ENCODE results near the gene PIK3R3. TPM values are rescaled to one million over a fixed set of nuclear protein-coding genes. Genes with fewer than 3 reads are reported as not detected.

PIK3R3 gene
- total RNA-seq, 4 donors from 2014 or later: 21.9 to 123 (median 39.2) TPM

GRCh38 chr1:46130121-46130520 lies 2.3 kb downstream of the PIK3R3 start:
- DNase-seq (ENCODE audit: low spot score): no peak
- ATAC-seq (ENCODE audit: low FRiP score): no peak
- TF ChIP-seq CTCF (IDR thresholded peaks at IDR 0.05): no peak

- no peak for TF ChIP-seq CTCF (IDR thresholded peaks at IDR 0.05)
- no peak for ATAC-seq (ENCODE audit: low FRiP score)
Measured at GRCh38 chr1:46128344-46128743, 4.1 kb downstream of the PIK3R3 start.

GRCh38 chr1:46118856-46119255 lies 13.6 kb downstream of the PIK3R3 start:
- ATAC-seq (ENCODE audit: low FRiP score) (no peak), DNase-seq (ENCODE audit: low spot score) (no peak)
- TF ChIP-seq CTCF (IDR thresholded peaks at IDR 0.05): no peak

More at GRCh38 chr1:46128344-46128743, 4.1 kb downstream of the PIK3R3 start:
- DNase-seq (ENCODE audit: low spot score): no peak

- no peak for ATAC-seq (ENCODE audit: low FRiP score)
- no peak for TF ChIP-seq CTCF (IDR thresholded peaks at IDR 0.05)
- no peak for DNase-seq (ENCODE audit: low spot score)
Measured at GRCh38 chr1:46117810-46118494, 14.5 kb downstream of the PIK3R3 start.

GRCh38 chr1:46114925-46115603 lies 17.4 kb downstream of the PIK3R3 start:
- no peak for TF ChIP-seq CTCF (IDR thresholded peaks at IDR 0.05)
- DNase-seq (ENCODE audit: low spot score) (no peak), ATAC-seq (ENCODE audit: low FRiP score) (no peak)

GRCh38 chr1:46113948-46114347 lies 18.5 kb downstream of the PIK3R3 start:
- no peak for TF ChIP-seq CTCF (IDR thresholded peaks at IDR 0.05)
- DNase-seq (ENCODE audit: low spot score) (no peak), ATAC-seq (ENCODE audit: low FRiP score) (no peak)

- ATAC-seq (ENCODE audit: low FRiP score): no peak
- TF ChIP-seq CTCF (IDR thresholded peaks at IDR 0.05): no peak
- DNase-seq (ENCODE audit: low spot score): no peak
Measured at GRCh38 chr1:46112108-46112507, 20.3 kb downstream of the PIK3R3 start.

Measured in omental fat pad (tissue), 4 donors.